ENCODE data around the gene DNAAF8.

DNAAF8 gene

GRCh38 chr16:4734063-4734729 is at the start of gene DNAAF8, which contains the start of gene ANKS3:
Gene DNAAF8, plus strand, starts transcription at chr16:4734537. Its CDS starts 1,978 bp downstream, at chr16:4736515.
Gene ANKS3, minus strand, starts transcription at chr16:4734271. Its CDS starts 4,122 bp downstream, at chr16:4730149.
- peak; percentile 93 to 100 (median 96) for DNase-seq
- intact Hi-C loops (cut with DNase I): loop anchor here (1.0 to 2.0 kb wide), 2 partner anchors 33 to 68 kb away; partner anchors contain the start of genes ROGDI and ZNF500

- DNase-seq: no peak
- intact Hi-C loops (cut with DNase I): loop anchor here (10.0 kb wide), 1 partner anchor 170 kb away; no protein-coding TSS in a partner anchor
Measured at GRCh38 chr16:4684763-4685162, 49.6 kb upstream of the DNAAF8 start.

DNA sequence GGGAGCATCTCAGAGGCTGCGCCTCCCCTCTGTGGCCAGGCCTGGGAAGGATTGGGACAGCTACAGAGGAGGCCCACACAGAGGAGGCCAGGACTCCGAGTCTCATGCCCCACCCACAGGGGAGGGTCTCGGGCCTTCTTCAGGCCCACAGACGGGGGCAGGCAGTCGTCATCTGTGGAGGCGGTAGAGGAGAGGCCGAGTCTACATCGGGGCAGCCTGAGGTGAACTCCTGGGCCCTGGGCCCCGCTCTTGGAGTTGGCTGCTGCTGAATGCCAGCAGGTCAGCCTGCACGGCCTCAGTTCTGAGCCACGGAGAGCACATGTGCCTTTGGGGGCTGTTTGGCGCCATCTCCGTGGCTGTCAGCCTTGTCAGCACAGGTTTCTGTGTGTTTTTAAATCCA is 49.0 kb upstream of the DNAAF8 start:
- DNase-seq: peak in 2 of 10 donors; percentile 11 to 88
- intact Hi-C loops (cut with DNase I): loop anchor here (10.0 kb wide), 1 partner anchor 170 kb away; no protein-coding TSS in a partner anchor

- intact Hi-C loops (cut with DNase I): loop anchor here (10.0 kb wide), 1 partner anchor 171 kb away; no protein-coding TSS in a partner anchor
- DNase-seq: no peak
Measured at GRCh38 chr16:4685776-4686496, 48.4 kb upstream of the DNAAF8 start.

DNA sequence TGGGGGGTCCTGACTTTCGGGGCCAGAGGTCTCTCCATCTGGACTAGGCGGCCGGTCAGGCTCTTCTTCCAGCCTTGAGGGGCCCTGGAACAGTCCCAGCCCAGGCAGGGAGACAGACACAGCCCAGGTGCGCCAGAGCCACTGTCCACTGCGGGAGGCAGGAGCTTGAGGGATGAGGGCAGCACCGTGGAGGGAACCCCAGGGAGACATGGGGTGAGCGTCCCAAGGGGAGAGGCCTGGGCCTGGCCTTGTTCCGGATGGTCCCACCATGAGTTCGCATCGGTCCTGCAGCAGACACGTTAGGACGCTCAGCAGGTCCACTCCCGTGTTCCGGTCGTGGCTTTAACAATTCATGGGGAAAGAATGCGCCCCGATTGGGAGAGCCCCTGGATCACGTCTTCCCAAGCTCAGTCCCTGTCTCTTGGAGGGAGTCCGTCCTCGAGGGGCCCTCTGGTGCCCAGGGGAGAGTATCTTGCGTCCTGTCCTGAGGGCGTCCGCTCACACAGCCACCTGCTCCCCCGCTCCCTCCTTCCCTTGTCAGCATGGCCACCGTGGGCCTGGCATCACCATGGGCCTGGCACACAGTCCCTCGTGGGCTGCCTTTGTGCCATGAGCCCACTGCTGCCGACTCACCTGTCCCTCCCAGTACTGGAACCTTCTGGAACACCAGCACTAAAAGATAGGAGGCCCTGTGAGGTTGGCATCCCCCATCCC is 47.7 kb upstream of the DNAAF8 start:
- intact Hi-C loops (cut with DNase I): loop anchor here (10.0 kb wide), 1 partner anchor 172 kb away; no protein-coding TSS in a partner anchor
- DNase-seq: no peak

DNA sequence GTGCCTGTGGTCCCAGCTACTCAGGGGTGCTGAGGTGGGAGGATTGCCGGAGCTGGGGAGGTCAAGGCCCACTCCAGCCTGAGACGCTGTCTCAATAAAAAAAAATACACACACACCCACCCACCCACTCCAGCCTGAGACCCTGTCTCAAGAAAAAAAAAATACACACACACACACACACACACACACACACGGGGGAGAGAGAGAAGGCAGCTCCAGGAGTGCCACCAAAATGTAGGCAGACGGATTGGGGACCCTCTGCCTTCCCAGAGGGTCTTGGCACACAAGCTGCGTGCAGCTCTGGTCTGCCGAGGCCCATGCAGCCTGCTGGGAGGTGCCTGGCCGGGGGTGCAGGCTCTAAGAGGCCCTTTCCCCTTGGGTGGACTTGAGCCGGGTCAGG is 46.9 kb upstream of the DNAAF8 start:
- DNase-seq: no peak
- intact Hi-C loops (cut with DNase I): loop anchor here (10.0 kb wide), 1 partner anchor 173 kb away; no protein-coding TSS in a partner anchor

- peak in 2 of 10 donors; percentile 63 to 79 for DNase-seq
- intact Hi-C loops (cut with DNase I): loop anchor here (10.0 kb wide), 1 partner anchor 173 kb away; no protein-coding TSS in a partner anchor
Measured at GRCh38 chr16:4687946-4688673, 46.2 kb upstream of the DNAAF8 start.

DNA sequence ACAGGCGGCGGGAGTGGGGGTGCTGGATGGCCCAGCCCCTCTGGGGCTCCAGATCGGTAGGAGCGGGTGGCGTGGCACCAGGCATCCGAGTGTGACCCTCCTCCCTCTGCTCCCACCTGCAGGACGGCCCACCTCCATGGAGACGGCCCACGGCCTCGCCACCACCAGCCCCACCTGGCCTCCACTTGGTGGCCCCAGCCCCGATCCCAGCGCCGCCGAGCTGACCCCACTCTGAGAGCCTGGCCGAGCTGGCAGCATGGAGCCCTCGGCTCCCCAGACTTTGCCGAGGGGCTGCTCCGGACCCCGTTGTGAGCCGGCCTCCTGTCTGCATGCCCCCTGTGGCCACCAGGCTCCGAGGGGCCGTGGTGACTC is 45.7 kb upstream of the DNAAF8 start:
- peak in 2 of 10 donors; percentile 72 to 73 for DNase-seq
- intact Hi-C loops (cut with DNase I): loop anchor here (10.0 kb wide), 1 partner anchor 174 kb away; no protein-coding TSS in a partner anchor

- DNase-seq: peak in 2 of 10 donors; percentile 64 to 81
- intact Hi-C loops (cut with DNase I): loop anchor here (10.0 kb wide), 1 partner anchor 174 kb away; no protein-coding TSS in a partner anchor
Measured at GRCh38 chr16:4689091-4689671, 45.2 kb upstream of the DNAAF8 start.

DNA sequence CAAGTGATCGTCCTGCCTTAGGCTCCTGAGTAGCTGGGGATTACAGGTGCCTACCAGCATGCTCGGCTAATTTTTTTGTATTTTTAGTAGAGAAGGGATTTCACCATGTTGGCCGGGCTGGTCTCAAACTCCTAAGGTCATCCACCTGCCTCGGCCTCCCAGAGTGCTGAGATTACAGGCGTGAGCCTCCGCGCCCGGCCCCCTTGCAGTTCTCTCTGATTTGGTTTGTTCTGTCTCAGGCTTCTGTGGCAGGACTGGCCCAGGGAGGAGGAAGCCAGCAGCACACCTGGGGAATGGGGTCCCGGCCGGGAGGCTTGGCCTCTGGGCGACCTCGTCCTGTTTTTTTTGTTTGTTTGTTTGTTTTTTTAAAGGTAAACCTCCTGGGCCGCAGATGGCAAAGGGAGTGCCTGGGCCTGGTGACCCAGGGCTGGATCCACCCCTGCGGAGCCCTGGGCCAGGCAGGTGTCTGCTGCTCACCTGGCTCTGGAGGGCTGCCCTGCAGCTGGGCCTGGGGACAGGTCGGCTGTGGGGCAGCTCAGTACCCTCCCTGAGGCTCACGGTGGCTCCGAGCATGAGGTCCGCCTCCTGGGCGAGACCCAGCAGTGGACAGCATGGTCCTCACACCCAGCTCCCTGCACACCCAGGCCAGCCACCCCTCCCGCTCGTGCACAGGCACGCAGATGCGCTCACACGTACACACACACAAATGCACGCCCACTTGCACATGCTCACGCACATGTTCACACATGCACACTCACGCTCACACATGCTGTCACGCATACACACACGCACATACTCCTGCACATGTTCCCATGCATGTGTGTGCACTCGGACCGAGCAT is 44.3 kb upstream of the DNAAF8 start:
- peak in 1 of 10 donors; percentile 77 for DNase-seq
- intact Hi-C loops (cut with DNase I): loop anchor here (5.0 to 10.0 kb wide), 4 partner anchors 73 to 175 kb away; partner anchors contain the start of genes GLYR1, ROGDI and UBN1

GRCh38 chr16:4690946-4691665 is 43.2 kb upstream of the DNAAF8 start:
- intact Hi-C loops (cut with DNase I): loop anchor here (5.0 to 10.0 kb wide), 3 partner anchors 74 to 154 kb away; partner anchors contain the start of genes GLYR1, ROGDI and UBN1
- DNase-seq: peak in 1 of 10 donors; percentile 63

GRCh38 chr16:4691666-4692412 is 42.5 kb upstream of the DNAAF8 start:
- intact Hi-C loops (cut with DNase I): loop anchor here (5.0 to 10.0 kb wide), 3 partner anchors 75 to 153 kb away; partner anchors contain the start of genes GLYR1, ROGDI and UBN1
- DNase-seq: peak in 2 of 10 donors; percentile 63 to 78

GRCh38 chr16:4692460-4693295 is 41.7 kb upstream of the DNAAF8 start:
- intact Hi-C loops (cut with DNase I): loop anchor here (5.0 to 10.0 kb wide), 3 partner anchors 75 to 152 kb away; partner anchors contain the start of genes GLYR1, ROGDI and UBN1
- DNase-seq: peak in 1 of 10 donors; percentile 79

- intact Hi-C loops (cut with DNase I): loop anchor here (5.0 to 10.0 kb wide), 3 partner anchors 76 to 151 kb away; partner anchors contain the start of genes GLYR1, ROGDI and UBN1
- peak; percentile 89 to 100 (median 96) for DNase-seq
Measured at GRCh38 chr16:4693296-4693955, 40.9 kb upstream of the DNAAF8 start, which contains the start of gene NUDT16L1. Gene NUDT16L1, plus strand, starts transcription at chr16:4693562. Its CDS starts 165 bp downstream, at chr16:4693727.

Data from posterior cingulate gyrus (tissue), 11 donors.